Epithelial cell of proximal tubule (primary cell): Measurements from ENCODE around the gene TMEM269. TPM values are rescaled to one million over a fixed set of nuclear protein-coding genes. Genes with fewer than 3 reads are reported as not detected.
A peak's percentile ranks its signal among the peaks of the same experiment; 100 is the strongest.
"Not testable (repeated sequence)": the region's sequence is repeated elsewhere in the genome, so short reads cannot be mapped to it uniquely, and the experiment has no call there.

Experiments
- DNase-seq: peaks from one replicate; pipeline ENCODE4 v3.0.0-alpha.2; 2011; ENCODE audit warnings: low read depth
- H3K4me3 ChIP-seq: 2 replicates; pipeline ENCODE4 v1.5.1; 2011; ENCODE audit warnings: low read depth, mild to moderate bottlenecking, low read length
- CTCF ChIP-seq: conservative IDR thresholded peaks from 2 replicates; pipeline ENCODE4 v1.5.1; 2012; ENCODE audit warnings: low read depth, mild to moderate bottlenecking, low read length
- total RNA-seq: library from RNA; depleted of rRNA; stranded (reverse); fragments of >200 nt; gene quantifications from 2 replicates; pipeline ENCODE4 v1.2.3, GENCODE V29; 2015

TMEM269 gene
- total RNA-seq, 1 donor from 2014 or later: not detected

- no peak for TF ChIP-seq CTCF
- no peak overlapping the region for H3K4me3 ChIP-seq
- no peak for DNase-seq
Measured at GRCh38 chr1:42807056-42807668, 22.4 kb downstream of the TMEM269 start.

GRCh38 chr1:42814815-42815214 is 30.0 kb downstream of the TMEM269 start:
- DNase-seq, H3K4me3 ChIP-seq: not testable (repeated sequence)

- peak overlapping the region; percentile 74 for H3K4me3 ChIP-seq
- TF ChIP-seq CTCF: no peak
- no peak for DNase-seq
Measured at GRCh38 chr1:42815941-42816584, 31.3 kb downstream of the TMEM269 start.

GRCh38 chr1:42816585-42817439 is 32.0 kb downstream of the TMEM269 start, which contains the start of the genes ERMAP and SVBP:
Gene ERMAP (plus strand): TSS chr1:42817122. CDS start chr1:42830449, 13,327 bp downstream.
Gene SVBP (minus strand): TSS chr1:42817397. CDS start chr1:42816544, 853 bp downstream.
- no peak for TF ChIP-seq CTCF
- DNase-seq: no peak
- peak within 1 kb of the TSS; percentile 74 for H3K4me3 ChIP-seq

GRCh38 chr1:42817440-42817767 is 32.6 kb downstream of the TMEM269 start:
- TF ChIP-seq CTCF: no peak
- DNase-seq: no peak
- peak overlapping the region; percentile 74 for H3K4me3 ChIP-seq

- H3K4me3 ChIP-seq: peak overlapping the region; percentile 74
- TF ChIP-seq CTCF: no peak
- DNase-seq: no peak
Measured at GRCh38 chr1:42817976-42818375, 33.2 kb downstream of the TMEM269 start.

- DNase-seq: no peak
- TF ChIP-seq CTCF: no peak
- no peak overlapping the region for H3K4me3 ChIP-seq
Measured at GRCh38 chr1:42820813-42821212, 36.0 kb downstream of the TMEM269 start.
